Esophagus muscularis mucosa (tissue), 3 donors: Measurements from ENCODE around the gene CDKN2B-AS1.

ENCODE experiments used
- POLR2AphosphoS5 ChIP-seq, 2 donors: sonication (generic); formaldehyde crosslinking; IDR thresholded peaks; one replicate each; pipeline ENCODE4 v1.6.1; 2017; ENCODE audit warnings: antibody characterized with exemption in 2 of 2
- TF ChIP-seq, protein P1 (sequence below), 3 experiments: fragments of 200-600 bp in 2 of 3; fragments of 450-650 bp in 1 of 3; sonication (generic) in 2 of 3; IDR thresholded peaks; one replicate each; pipeline ENCODE4 v1.5.1; 2017 to 2019; ENCODE audit warnings: antibody characterized with exemption in 3 of 3, mild to moderate bottlenecking in 2 of 3, moderate library complexity in 1 of 3

GRCh38 chr9:22118810-22119521 lies 124.4 kb downstream of the CDKN2B-AS1 start:
- TF ChIP-seq, protein P1, sequence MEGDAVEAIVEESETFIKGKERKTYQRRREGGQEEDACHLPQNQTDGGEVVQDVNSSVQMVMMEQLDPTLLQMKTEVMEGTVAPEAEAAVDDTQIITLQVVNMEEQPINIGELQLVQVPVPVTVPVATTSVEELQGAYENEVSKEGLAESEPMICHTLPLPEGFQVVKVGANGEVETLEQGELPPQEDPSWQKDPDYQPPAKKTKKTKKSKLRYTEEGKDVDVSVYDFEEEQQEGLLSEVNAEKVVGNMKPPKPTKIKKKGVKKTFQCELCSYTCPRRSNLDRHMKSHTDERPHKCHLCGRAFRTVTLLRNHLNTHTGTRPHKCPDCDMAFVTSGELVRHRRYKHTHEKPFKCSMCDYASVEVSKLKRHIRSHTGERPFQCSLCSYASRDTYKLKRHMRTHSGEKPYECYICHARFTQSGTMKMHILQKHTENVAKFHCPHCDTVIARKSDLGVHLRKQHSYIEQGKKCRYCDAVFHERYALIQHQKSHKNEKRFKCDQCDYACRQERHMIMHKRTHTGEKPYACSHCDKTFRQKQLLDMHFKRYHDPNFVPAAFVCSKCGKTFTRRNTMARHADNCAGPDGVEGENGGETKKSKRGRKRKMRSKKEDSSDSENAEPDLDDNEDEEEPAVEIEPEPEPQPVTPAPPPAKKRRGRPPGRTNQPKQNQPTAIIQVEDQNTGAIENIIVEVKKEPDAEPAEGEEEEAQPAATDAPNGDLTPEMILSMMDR (IDR thresholded peaks at IDR 0.05), result no peak
- TF ChIP-seq POLR2AphosphoS5 (IDR thresholded peaks at IDR 0.05), result no peak
